Endothelial cell of umbilical vein (primary cell): ENCODE results near the gene PAPPA. TPM values are rescaled to one million over a fixed set of nuclear protein-coding genes. Genes with fewer than 3 reads are reported as not detected.

ENCODE experiments used
- BruUV-seq: library from RNA; stranded (reverse); fragments of 400-500 nt; replicated peaks from 2 replicates; lab custom pipeline; 2021; lab: Mats Ljungman, UMichigan
- CTCF ChIA-PET: fragments of 300-600, 350-600 bp; sonication (Branson Sonifier 250); formaldehyde crosslinking; loops from one replicate; lab custom pipeline; 2021; ENCODE audit warnings: antibody characterized with exemption, inconsistent platforms; lab: Charles Lee
- POLR2A ChIA-PET: fragments of 300-600, 350-600 bp; sonication (Branson Sonifier 250); formaldehyde crosslinking; loops from one replicate; lab custom pipeline; 2021; ENCODE audit warnings: antibody characterized with exemption, inconsistent platforms; lab: Charles Lee
- DNase-seq: peaks from one replicate; pipeline ENCODE4 v3.0.0-alpha.2; 2011; ENCODE audit warnings: low read depth, low spot score
- FAIRE-seq: peaks from 2 replicates; lab custom pipeline; 2011; peaks lifted over from hg19 to GRCh38; lab: Jason Lieb, UNC
- H2AFZ ChIP-seq: 2 replicates; pipeline ENCODE4 v1.6.0; 2012; ENCODE audit warnings: low read depth, low read length, control low read depth, inconsistent platforms
- H3K27ac ChIP-seq: 2 replicates; pipeline ENCODE4 v1.5.1; 2011; ENCODE audit warnings: low read depth, mild to moderate bottlenecking, control low read depth, low read length, moderate library complexity; ENCODE audit not compliant: insufficient read depth
- H3K27me3 ChIP-seq, 2 experiments: 2 replicates each; pipeline versions ENCODE4 v1.6.0 to v1.6.1; 2011; ENCODE audit warnings: low read length in 2 of 2, mixed read lengths in 1 of 2; ENCODE audit not compliant: control insufficient read depth in 2 of 2, insufficient read depth in 2 of 2
- H3K36me3 ChIP-seq, 2 experiments: 2 replicates in 1 of 2; 3 replicates in 1 of 2; pipeline ENCODE4 v1.5.1; 2011; ENCODE audit warnings: low read length in 2 of 2, mild to moderate bottlenecking in 1 of 2, moderate library complexity in 1 of 2; ENCODE audit not compliant: control insufficient read depth in 2 of 2, insufficient read depth in 2 of 2; ENCODE audit errors: extremely low read depth in 1 of 2
- H3K4me1 ChIP-seq: 3 replicates; pipeline ENCODE4 v1.5.1; 2011; ENCODE audit warnings: mild to moderate bottlenecking, low read length; ENCODE audit not compliant: control insufficient read depth, insufficient read depth; ENCODE audit errors: extremely low read depth
- H3K4me2 ChIP-seq: 2 replicates; pipeline ENCODE4 v1.6.1; 2011; ENCODE audit warnings: low read length, control low read depth, mixed read lengths; ENCODE audit not compliant: insufficient read depth
- H3K4me3 ChIP-seq, 3 experiments: fragments of 200-600 bp in 1 of 3; sonication (generic), shearing (Covaris generic) in 1 of 3; replicated peaks in 1 of 3; 2 replicates each; pipeline ENCODE4 v1.5.1; 2011 to 2016; ENCODE audit warnings: control low read depth in 3 of 3, low read length in 3 of 3, mild to moderate bottlenecking in 2 of 3, inconsistent platforms in 1 of 3, low read depth in 1 of 3, moderate library complexity in 1 of 3; ENCODE audit not compliant: insufficient read depth in 1 of 3
- H3K79me2 ChIP-seq: 2 replicates; pipeline ENCODE4 v1.6.0; 2012; ENCODE audit warnings: low read length, inconsistent platforms; ENCODE audit not compliant: control insufficient read depth, insufficient read depth
- H3K9ac ChIP-seq: replicated peaks from 2 replicates; pipeline ENCODE3; 2011; ENCODE audit warnings: low read length, control low read depth; ENCODE audit not compliant: insufficient read depth; ENCODE audit errors: extremely low read depth
- H3K9me1 ChIP-seq: replicated peaks from 3 replicates; pipeline ENCODE4 v1.6.0; 2011; ENCODE audit warnings: mild to moderate bottlenecking, low read length; ENCODE audit not compliant: control insufficient read depth, insufficient read depth; ENCODE audit errors: extremely low read depth
- H3K9me3 ChIP-seq: replicated peaks from 2 replicates; pipeline ENCODE4 v1.5.1; 2012; ENCODE audit warnings: low read length, inconsistent platforms; ENCODE audit not compliant: control insufficient read depth, insufficient read depth
- H4K20me1 ChIP-seq: replicated peaks from 2 replicates; pipeline ENCODE3; 2011; ENCODE audit warnings: mild to moderate bottlenecking, low read length; ENCODE audit not compliant: control insufficient read depth, insufficient read depth; ENCODE audit errors: extremely low read depth
- CTCF ChIP-seq, 2 donors: IDR thresholded peaks; 1 replicate in 1 of 2; 2 replicates in 1 of 2; pipeline ENCODE4 v1.5.1; 2011; ENCODE audit warnings: low read length in 2 of 2, mild to moderate bottlenecking in 2 of 2, moderate library complexity in 2 of 2, control low read depth in 1 of 2, inconsistent platforms in 1 of 2, low read depth in 1 of 2; ENCODE audit not compliant: insufficient read depth in 1 of 2; ENCODE audit errors: extremely low read depth in 1 of 2
- FOS ChIP-seq: IDR thresholded peaks from 2 replicates; pipeline ENCODE4 v1.6.1; 2011; ENCODE audit warnings: mild to moderate bottlenecking, low read length, moderate library complexity, borderline replicate concordance; ENCODE audit not compliant: insufficient read depth
- GATA2 ChIP-seq: IDR thresholded peaks from 2 replicates; pipeline ENCODE4 v1.7.0; 2011; ENCODE audit warnings: low read depth, mild to moderate bottlenecking, moderate library complexity, mixed read lengths, low read length; ENCODE audit not compliant: insufficient read length, insufficient read depth
- JUN ChIP-seq: IDR thresholded peaks from 2 replicates; pipeline ENCODE4 v1.6.1; 2011; ENCODE audit warnings: borderline replicate concordance, low read depth; ENCODE audit not compliant: insufficient read length, insufficient read depth
- MAX ChIP-seq: IDR thresholded peaks from 2 replicates; pipeline ENCODE4 v1.6.1; 2011; ENCODE audit not compliant: insufficient read depth, insufficient read length
- MYC ChIP-seq: IDR thresholded peaks from one replicate; pipeline ENCODE4 v1.6.1; 2011; ENCODE audit warnings: mild to moderate bottlenecking, low read depth, low read length
- POLR2A ChIP-seq: IDR thresholded peaks from 2 replicates; pipeline ENCODE4 v1.6.1; 2012; ENCODE audit warnings: low read depth, mild to moderate bottlenecking, control low read depth, low read length
- POLR2AphosphoS5 ChIP-seq: IDR thresholded peaks from 2 replicates; pipeline ENCODE4 v1.6.1; 2012; ENCODE audit warnings: low read depth, mild to moderate bottlenecking, control low read depth, low read length, moderate library complexity; ENCODE audit not compliant: insufficient read depth
- dilution Hi-C: fragments of 300-500 bp; cut with MboI; formaldehyde crosslinking; loops from one replicate; pipeline ENCODE4 v1.15.0; 2019; ENCODE audit warnings: low sequenced_read_pairs; ENCODE audit not compliant: extremely low pct_ligation_motif_present
- intact Hi-C: fragments of 100-400 bp; cut with micrococcal nuclease; formaldehyde crosslinking; loops from one replicate; pipeline ENCODE4 v1.10.0; 2022
- polyA plus RNA-seq, 4 experiments: library from polyadenylated mRNA; depleted of rRNA in 3 of 4; stranded (reverse) in 3 of 4; unstranded in 1 of 4; fragments of >200 nt; gene quantifications; 2 replicates each; pipeline versions ENCODE4 v1.2.1 to v1.2.3, GENCODE V29; 2011 to 2012; ENCODE audit warnings: missing spikeins in 1 of 4
- total RNA-seq: library from RNA; stranded (reverse); gene quantifications from 2 replicates; pipeline ENCODE4 v1.2.3, GENCODE V29; 2021

The PAPPA gene
- total and polyA plus RNA-seq, 2 donors (not counting 3 experiments of a cell fraction or from before 2014, with no cell fraction given): 0.13 to 0.41 TPM

- Histone ChIP-seq H3K4me1 (no peaks in the 10 kb centered on the region), H3K9me1 (no peaks in the 10 kb centered on the region), H3K27me3 (no peaks in the 10 kb centered on the region), H4K20me1 (no peaks in the 10 kb centered on the region), H3K27ac (no peak overlapping the region), H3K4me2 (no peak overlapping the region), H3K9me3 (no peaks in the 10 kb centered on the region), H3K79me2 (no peaks in the 10 kb centered on the region), H2AFZ (no peak overlapping the region), H3K4me3 (no peak overlapping the region), H3K9ac (no peak overlapping the region), H3K36me3 (no peaks in the 10 kb centered on the region)
- DNase-seq (no peak), FAIRE-seq (no peak)
- intact Hi-C loops (no loop called here), dilution Hi-C loops (no loop called here)
- no peak for TF ChIP-seq MAX
- no peak for TF ChIP-seq GATA2
- TF ChIP-seq POLR2AphosphoS5: no peak
- ChIA-PET CTCF (no interaction called here), POLR2A (no interaction called here)
- no TSS peak for BruUV-seq
These were observed 297.0 kb downstream of the PAPPA start for GRCh38 chr9:116450378-116451139.

DNA sequence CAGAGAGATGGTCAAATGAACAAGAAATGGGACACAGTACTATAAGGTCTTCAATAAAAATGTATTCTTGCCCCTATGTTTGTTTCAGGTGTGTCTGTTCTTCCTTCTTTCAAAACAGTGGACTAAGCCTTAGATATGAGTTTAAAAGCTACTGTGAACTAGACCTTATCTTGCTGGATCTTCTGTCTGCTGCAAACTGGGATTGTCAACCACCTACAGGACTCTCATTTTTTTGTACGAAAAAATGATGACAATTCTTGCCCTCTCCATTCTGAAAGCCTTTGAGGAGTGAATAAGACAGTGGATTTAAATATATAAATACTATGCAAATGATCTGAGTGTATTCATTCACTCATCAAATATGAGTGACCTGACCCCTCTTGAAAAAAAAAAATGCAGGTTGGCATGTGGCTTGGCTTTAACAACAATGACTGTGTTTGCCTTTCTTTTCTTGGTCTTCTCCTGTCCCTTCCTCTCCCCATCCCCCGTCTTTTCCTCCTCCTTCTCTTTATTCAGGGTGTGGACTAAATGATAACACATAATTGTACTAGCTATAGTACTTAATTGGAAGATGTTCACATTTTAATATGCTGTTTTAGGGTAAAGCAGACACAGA lies 298.0 kb downstream of the PAPPA start:
- no peak overlapping the region for H2AFZ ChIP-seq
- intact Hi-C loops: no loop called here
- H3K4me2 ChIP-seq: no peak overlapping the region
- no TSS peak for BruUV-seq
- no peaks in the 10 kb centered on the region for H3K9me3 ChIP-seq
- no peaks in the 10 kb centered on the region for H3K9me1 ChIP-seq
- no peaks in the 10 kb centered on the region for H3K79me2 ChIP-seq
- no peaks in the 10 kb centered on the region for H4K20me1 ChIP-seq
- H3K4me1 ChIP-seq: no peaks in the 10 kb centered on the region
- no peak overlapping the region for H3K4me3 ChIP-seq
- H3K9ac ChIP-seq: no peak overlapping the region
- ChIA-PET CTCF (no interaction called here), POLR2A (no interaction called here)
- dilution Hi-C loops: no loop called here
- FAIRE-seq (no peak), DNase-seq (no peak)
- TF ChIP-seq POLR2AphosphoS5: no peak
- TF ChIP-seq JUN: no peak
- TF ChIP-seq FOS: no peak
- TF ChIP-seq CTCF (IDR thresholded peaks at IDR 0.05; ENCODE audit: extremely low read depth in 1 of 2, insufficient read depth in 1 of 2, low read depth in 1 of 2, low read length in 2 of 2): no peak
- no peak for TF ChIP-seq POLR2A
- no peak for TF ChIP-seq MYC
- TF ChIP-seq GATA2: no peak
- no peaks in the 10 kb centered on the region for H3K27me3 ChIP-seq
- no peak overlapping the region for H3K27ac ChIP-seq
- H3K36me3 ChIP-seq: no peaks in the 10 kb centered on the region
